LNCaP clone FGC (cell line): ENCODE results near the gene TNK2.

Experiments used
- DNase-seq: peaks from one replicate; pipeline ENCODE4 v3.0.0-alpha.2; 2011; ENCODE audit warnings: low read depth
- H3K4me3 ChIP-seq: 2 replicates; pipeline ENCODE4 v1.5.1; 2011; ENCODE audit warnings: mild to moderate bottlenecking, low read depth, low read length, control low read depth
- TF ChIP-seq, protein P1 (sequence below): IDR thresholded peaks from 2 replicates; pipeline ENCODE4 v1.5.1; 2012; ENCODE audit warnings: mild to moderate bottlenecking; ENCODE audit not compliant: control insufficient read depth, insufficient read depth; ENCODE audit errors: extremely low read depth

TNK2 gene

DNA sequence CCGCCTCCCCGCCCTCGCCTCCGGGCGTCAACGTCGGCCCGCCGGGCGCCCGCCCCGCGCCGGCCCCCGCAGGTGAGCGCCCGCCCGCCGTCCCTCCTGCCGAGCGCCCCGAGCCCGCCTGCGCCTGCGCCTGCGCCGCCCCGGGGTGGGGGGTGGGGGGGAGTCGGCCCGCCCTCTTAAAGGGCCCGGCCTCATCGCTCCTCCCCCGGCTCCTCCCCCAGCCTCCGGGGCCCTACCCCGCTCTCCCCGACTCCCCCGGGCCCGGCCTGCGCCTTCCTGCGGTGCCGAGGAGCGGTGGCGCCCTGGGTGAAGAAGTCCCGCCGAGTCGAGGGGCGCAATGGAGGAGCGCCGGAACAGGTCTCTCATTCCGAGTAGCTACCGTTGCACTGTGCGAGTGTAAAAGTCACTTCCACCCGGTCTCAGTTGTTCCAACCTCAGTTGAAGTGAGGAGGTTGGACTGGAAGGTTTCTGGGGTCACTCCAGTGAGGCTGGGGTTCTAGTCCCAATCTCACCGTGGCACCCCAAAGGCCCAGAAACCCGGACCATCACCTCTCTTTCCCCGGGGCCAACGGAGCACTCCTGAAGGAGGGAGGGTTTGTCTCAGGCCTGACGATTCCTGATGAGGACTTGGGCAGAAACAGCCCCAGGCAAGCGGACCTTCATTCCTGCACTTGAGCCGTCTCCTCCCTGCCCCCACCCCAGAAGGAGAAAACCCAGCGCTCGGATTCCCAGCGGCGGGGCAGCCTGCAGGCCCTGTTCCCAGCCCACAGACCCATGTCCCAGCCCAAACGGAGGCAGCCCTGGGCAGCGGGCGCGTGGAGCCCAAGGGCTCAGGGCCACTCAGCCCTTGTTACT, 1.5 kb upstream of the TNK2 start:
- no peak for DNase-seq
- TF ChIP-seq, protein P1, sequence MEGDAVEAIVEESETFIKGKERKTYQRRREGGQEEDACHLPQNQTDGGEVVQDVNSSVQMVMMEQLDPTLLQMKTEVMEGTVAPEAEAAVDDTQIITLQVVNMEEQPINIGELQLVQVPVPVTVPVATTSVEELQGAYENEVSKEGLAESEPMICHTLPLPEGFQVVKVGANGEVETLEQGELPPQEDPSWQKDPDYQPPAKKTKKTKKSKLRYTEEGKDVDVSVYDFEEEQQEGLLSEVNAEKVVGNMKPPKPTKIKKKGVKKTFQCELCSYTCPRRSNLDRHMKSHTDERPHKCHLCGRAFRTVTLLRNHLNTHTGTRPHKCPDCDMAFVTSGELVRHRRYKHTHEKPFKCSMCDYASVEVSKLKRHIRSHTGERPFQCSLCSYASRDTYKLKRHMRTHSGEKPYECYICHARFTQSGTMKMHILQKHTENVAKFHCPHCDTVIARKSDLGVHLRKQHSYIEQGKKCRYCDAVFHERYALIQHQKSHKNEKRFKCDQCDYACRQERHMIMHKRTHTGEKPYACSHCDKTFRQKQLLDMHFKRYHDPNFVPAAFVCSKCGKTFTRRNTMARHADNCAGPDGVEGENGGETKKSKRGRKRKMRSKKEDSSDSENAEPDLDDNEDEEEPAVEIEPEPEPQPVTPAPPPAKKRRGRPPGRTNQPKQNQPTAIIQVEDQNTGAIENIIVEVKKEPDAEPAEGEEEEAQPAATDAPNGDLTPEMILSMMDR: no peak
- peak overlapping the region; percentile 57 for H3K4me3 ChIP-seq

GRCh38 chr3:195908694-195909581, 587 bp upstream of the TNK2 start:
- TF ChIP-seq, protein P1: no peak
- DNase-seq: no peak
- peak overlapping the region; percentile 57 for H3K4me3 ChIP-seq

GRCh38 chr3:195907684-195907933, 742 bp downstream of the TNK2 start:
- TF ChIP-seq, protein P1: no peak
- no peak for DNase-seq
- H3K4me3 ChIP-seq: peak overlapping the region; percentile 57

DNA sequence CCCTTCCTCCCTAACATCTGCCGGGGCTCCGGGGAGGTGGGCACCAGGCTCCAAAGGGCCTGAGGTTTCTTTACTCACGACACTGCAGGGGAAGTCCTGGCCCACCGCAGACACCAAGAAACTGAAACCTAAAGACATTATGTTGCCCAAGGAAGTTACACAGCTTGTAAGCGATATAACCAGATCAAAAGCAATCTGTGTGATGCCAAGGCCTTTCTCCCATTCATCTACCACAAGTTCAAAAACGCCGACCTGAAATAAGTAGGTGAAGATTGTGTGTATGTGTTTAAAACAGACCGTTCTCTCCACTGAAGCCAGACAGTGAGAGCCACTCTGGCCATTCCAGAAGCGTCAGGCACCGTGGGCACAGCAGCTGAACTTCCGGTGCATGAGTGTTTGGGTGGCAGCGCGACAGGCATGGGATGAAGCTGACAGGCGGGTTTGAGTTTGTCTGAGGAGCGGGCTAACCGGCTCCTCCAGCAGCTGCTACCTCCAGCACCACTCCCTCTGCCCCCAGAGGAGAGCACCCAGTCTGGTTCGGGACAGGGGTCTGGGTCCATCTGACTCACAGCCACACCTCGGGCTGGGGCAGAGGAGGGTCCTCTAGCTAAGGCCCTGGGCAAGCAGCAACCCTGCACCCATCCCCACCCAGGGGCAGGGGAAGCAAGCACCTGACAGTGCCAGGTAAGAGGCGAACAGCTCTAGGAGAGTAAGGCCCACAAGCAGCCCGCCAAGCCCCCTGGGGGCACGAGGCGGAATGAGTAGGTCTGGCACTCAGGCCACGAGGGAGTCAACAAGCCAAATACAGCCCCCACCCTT, 1.3 kb downstream of the TNK2 start:
- TF ChIP-seq, protein P1: no peak
- no peak for DNase-seq
- peak overlapping the region; percentile 57 for H3K4me3 ChIP-seq

GRCh38 chr3:195905970-195906864, 2.1 kb downstream of the TNK2 start:
- peak overlapping the region; percentile 57 for H3K4me3 ChIP-seq
- DNase-seq: peak; percentile 100
- TF ChIP-seq, protein P1: no peak

GRCh38 chr3:195904368-195904767, 4.0 kb downstream of the TNK2 start:
- DNase-seq: no peak
- H3K4me3 ChIP-seq: peak overlapping the region; percentile 2; the same call in 1 of the 2 replicates
- TF ChIP-seq, protein P1: no peak
